Measurements from ENCODE around the gene TPD52L1. TPM values are rescaled to one million over a fixed set of nuclear protein-coding genes. Genes with fewer than 3 reads are reported as not detected.

The TPD52L1 gene
- total and polyA plus RNA-seq, 2 of the 13 experiments (the other 11 are each of a cell fraction or from before 2014, with no cell fraction given) = 0.49 to 0.53 TPM

- Histone ChIP-seq H2AFZ (ENCODE audit: low read length) (no peak overlapping the region), H3K4me2 (ENCODE audit: low read depth, low read length) (no peak overlapping the region), H4K20me1 (ENCODE audit: insufficient read depth, low read length) (no peaks in the 10 kb centered on the region), H3K79me2 (ENCODE audit: insufficient read depth, low read length) (no peaks in the 10 kb centered on the region), H3K36me3 (replicated peaks in 1 of 2; ENCODE audit: control insufficient read depth in 1 of 2, insufficient read depth in 2 of 2, low read length in 2 of 2) (no peaks in the 10 kb centered on the region), H3K9me3 (ENCODE audit: low read length) (no peaks in the 10 kb centered on the region), H3K4me3 (replicated peaks in 1 of 3; ENCODE audit: insufficient read depth in 1 of 3, low read depth in 2 of 3, low read length in 3 of 3) (no peak overlapping the region), H3K9ac (ENCODE audit: insufficient read depth, low read depth, low read length) (no peak overlapping the region), H3K4me1 (ENCODE audit: insufficient read depth, low read length) (no peaks in the 10 kb centered on the region), H3K27ac (ENCODE audit: extremely low read length, insufficient read depth, low read length) (no peak overlapping the region), H3K27me3 (ENCODE audit: control insufficient read depth in 1 of 2, insufficient read depth in 2 of 2, low read length in 2 of 2) (no peaks in the 10 kb centered on the region)
- TF ChIP-seq ZKSCAN1 (IDR thresholded peaks at IDR 0.05; ENCODE audit: low read length) (no peak), NR1H2 (CRISPR knock-in tag; IDR thresholded peaks at IDR 0.05; ENCODE audit: borderline replicate concordance, low read depth) (no peak), ZNF761 (CRISPR knock-in tag; conservative IDR thresholded peaks at IDR 0.05) (no peak), TAF1 (CRISPR knock-in tag; IDR thresholded peaks at IDR 0.05) (no peak), RNF219 (CRISPR knock-in tag; IDR thresholded peaks at IDR 0.05) (no peak), MBD4 (IDR thresholded peaks at IDR 0.05; ENCODE audit: borderline replicate concordance, low read length) (no peak), RXRB (CRISPR knock-in tag; IDR thresholded peaks at IDR 0.05; ENCODE audit: borderline replicate concordance) (no peak), JDP2 (CRISPR knock-in tag; IDR thresholded peaks at IDR 0.05; ENCODE audit: borderline replicate concordance) (no peak), ZIK1 (CRISPR knock-in tag; IDR thresholded peaks at IDR 0.05; ENCODE audit: borderline replicate concordance, low read depth) (no peak)
- POLR2A ChIA-PET = no interaction called here
- WGBS (ENCODE audit: low lambda C conversion rate) = 0% methylated on average over 1 of the region's 1 CpG
- intact Hi-C loops (cut with micrococcal nuclease; ENCODE audit: unreplicated experiment) = no loop called here
- ATAC-seq = no peak
- DNase-seq (ENCODE audit: low spot score) = no peak
- CTCF ChIA-PET (ENCODE audit: low intra/inter-chr PET ratio, low total read pairs) = no interaction called here
- FAIRE-seq = no peak
- in situ Hi-C loops (cut with HindIII; ENCODE audit: extremely low pct_ligation_motif_present, low pct_unique_long_range_greater_than_20kb) = no loop called here
- no TSS peak for BruUV-seq (replicated peaks)
Measured at GRCh38 chr6:125188594-125189203, 35.1 kb downstream of the TPD52L1 start.
